OCI-LY3 (cell line): ENCODE results near the gene SMAD5.

Experiments
- H2AFZ ChIP-seq: fragments of 200-600, 300-600 bp; shearing (Covaris generic); 2 replicates; pipeline ENCODE4 v1.6.0; 2014; ENCODE audit warnings: antibody characterized with exemption, low read depth, low read length
- H3K27ac ChIP-seq: fragments of 200-600, 300-600 bp; sonication (generic); 2 replicates; pipeline ENCODE4 v1.5.1; 2014; ENCODE audit warnings: mild to moderate bottlenecking, low read length, moderate library complexity, mixed read lengths
- H3K27me3 ChIP-seq: fragments of 200-600, 300-600 bp; sonication (generic); 2 replicates; pipeline ENCODE4 v1.6.1; 2014; ENCODE audit warnings: low read depth, low read length, mixed read lengths
- H3K36me3 ChIP-seq: fragments of 200-600, 300-600 bp; sonication (generic); replicated peaks from 2 replicates; pipeline ENCODE3; 2014; ENCODE audit warnings: low read depth, low read length, mixed read lengths
- H3K4me1 ChIP-seq: fragments of 300-600, 200-600 bp; sonication (generic); 2 replicates; pipeline ENCODE4 v1.6.1; 2014; ENCODE audit warnings: low read length, mixed read lengths
- H3K4me2 ChIP-seq: fragments of 200-600, 300-600 bp; sonication (generic); 2 replicates; pipeline ENCODE4 v1.6.1; 2014; ENCODE audit warnings: low read length, mixed read lengths
- H3K4me3 ChIP-seq: fragments of 300-600, 200-600 bp; sonication (generic); 2 replicates; pipeline ENCODE4 v1.5.1; 2014; ENCODE audit warnings: antibody characterized with exemption, mild to moderate bottlenecking, low read length, moderate library complexity
- H3K79me2 ChIP-seq: fragments of 300-600, 200-600 bp; shearing (Covaris generic); 2 replicates; pipeline ENCODE4 v1.6.1; 2014; ENCODE audit warnings: mild to moderate bottlenecking, low read length, mixed read lengths
- H3K9ac ChIP-seq: fragments of 300-600, 200-600 bp; shearing (Covaris generic); 2 replicates; pipeline ENCODE4 v1.6.0; 2014; ENCODE audit warnings: mild to moderate bottlenecking, low read length, moderate library complexity
- H3K9me3 ChIP-seq: fragments of 200-600, 300-600 bp; shearing (Covaris generic); 2 replicates; pipeline ENCODE4 v1.6.1; 2014; ENCODE audit warnings: low read length, mixed read lengths; ENCODE audit not compliant: insufficient read depth
- H4K20me1 ChIP-seq: fragments of 200-600, 300-600 bp; sonication (generic); 2 replicates; pipeline ENCODE4 v1.6.1; 2016; ENCODE audit warnings: low read length, mixed read lengths; ENCODE audit not compliant: insufficient read depth
- EZH2phosphoT487 ChIP-seq: fragments of 200-600 bp; shearing (Covaris generic); IDR thresholded peaks from 2 replicates; pipeline ENCODE4 v1.6.1; 2018; ENCODE audit warnings: antibody characterized with exemption, mixed run types, low read depth
- TF ChIP-seq, protein P1 (sequence below): fragments of 200-600, 300-600 bp; sonication (generic); IDR thresholded peaks from 2 replicates; pipeline ENCODE4 v1.5.1; 2014; ENCODE audit warnings: antibody characterized with exemption, low read length, low read depth

SMAD5 gene

DNA sequence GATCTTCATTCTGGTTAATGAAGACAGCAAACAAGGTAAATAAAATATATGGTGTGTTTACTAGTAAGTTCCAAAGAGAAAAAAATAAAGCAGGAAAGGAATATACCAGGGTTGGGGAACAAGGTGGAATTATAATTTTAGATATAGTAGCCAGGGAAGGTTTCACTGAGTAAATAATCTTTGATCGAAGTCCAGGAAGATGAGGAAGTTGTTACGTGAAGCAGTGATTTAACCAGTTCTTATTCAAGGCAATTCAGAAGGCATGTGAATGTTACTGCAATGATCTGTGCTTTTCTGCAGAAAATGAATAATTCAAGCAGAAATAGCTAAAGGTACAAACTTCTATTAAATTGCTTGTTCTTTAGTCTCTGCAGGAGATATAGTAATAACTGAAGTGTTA is 54.2 kb downstream of the SMAD5 start:
- Histone ChIP-seq H3K9ac (no peak overlapping the region), H3K36me3 (no peaks in the 10 kb centered on the region), H3K4me1 (no peaks in the 10 kb centered on the region), H3K27ac (no peak overlapping the region), H3K27me3 (no peaks in the 10 kb centered on the region), H4K20me1 (no peaks in the 10 kb centered on the region), H3K79me2 (no peaks in the 10 kb centered on the region), H3K9me3 (no peaks in the 10 kb centered on the region), H3K4me3 (no peak overlapping the region), H3K4me2 (no peak overlapping the region), H2AFZ (no peak overlapping the region)
- TF ChIP-seq EZH2phosphoT487, result no peak
- TF ChIP-seq, protein P1, sequence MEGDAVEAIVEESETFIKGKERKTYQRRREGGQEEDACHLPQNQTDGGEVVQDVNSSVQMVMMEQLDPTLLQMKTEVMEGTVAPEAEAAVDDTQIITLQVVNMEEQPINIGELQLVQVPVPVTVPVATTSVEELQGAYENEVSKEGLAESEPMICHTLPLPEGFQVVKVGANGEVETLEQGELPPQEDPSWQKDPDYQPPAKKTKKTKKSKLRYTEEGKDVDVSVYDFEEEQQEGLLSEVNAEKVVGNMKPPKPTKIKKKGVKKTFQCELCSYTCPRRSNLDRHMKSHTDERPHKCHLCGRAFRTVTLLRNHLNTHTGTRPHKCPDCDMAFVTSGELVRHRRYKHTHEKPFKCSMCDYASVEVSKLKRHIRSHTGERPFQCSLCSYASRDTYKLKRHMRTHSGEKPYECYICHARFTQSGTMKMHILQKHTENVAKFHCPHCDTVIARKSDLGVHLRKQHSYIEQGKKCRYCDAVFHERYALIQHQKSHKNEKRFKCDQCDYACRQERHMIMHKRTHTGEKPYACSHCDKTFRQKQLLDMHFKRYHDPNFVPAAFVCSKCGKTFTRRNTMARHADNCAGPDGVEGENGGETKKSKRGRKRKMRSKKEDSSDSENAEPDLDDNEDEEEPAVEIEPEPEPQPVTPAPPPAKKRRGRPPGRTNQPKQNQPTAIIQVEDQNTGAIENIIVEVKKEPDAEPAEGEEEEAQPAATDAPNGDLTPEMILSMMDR, result no peak

DNA sequence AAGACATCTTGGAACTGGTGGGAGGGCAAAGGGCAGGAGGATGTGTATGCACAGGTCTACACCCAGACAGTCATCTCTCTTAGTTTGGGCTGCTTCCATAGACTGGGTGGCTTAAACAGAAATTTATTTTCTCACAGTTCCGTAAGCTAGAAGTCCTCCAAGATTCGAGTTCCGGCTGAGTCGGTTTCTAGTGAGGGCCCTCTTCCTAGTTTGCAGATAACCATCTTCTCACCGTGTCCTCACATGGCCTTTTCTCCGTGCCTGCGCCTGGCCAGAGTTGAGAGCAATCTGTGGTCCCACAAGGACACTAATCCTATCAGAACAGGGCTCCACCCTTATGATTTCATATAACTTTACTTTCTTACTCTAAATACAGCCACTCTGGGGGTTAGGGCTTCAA is 56.2 kb downstream of the SMAD5 start:
- TF ChIP-seq EZH2phosphoT487, result no peak
- TF ChIP-seq, protein P1, result no peak
- Histone ChIP-seq H3K27me3 (no peaks in the 10 kb centered on the region), H3K9ac (no peak overlapping the region), H3K4me2 (no peak overlapping the region), H2AFZ (no peak overlapping the region), H4K20me1 (no peaks in the 10 kb centered on the region), H3K27ac (no peak overlapping the region), H3K4me1 (no peaks in the 10 kb centered on the region), H3K4me3 (no peak overlapping the region), H3K79me2 (no peaks in the 10 kb centered on the region), H3K9me3 (no peaks in the 10 kb centered on the region), H3K36me3 (no peaks in the 10 kb centered on the region)

DNA sequence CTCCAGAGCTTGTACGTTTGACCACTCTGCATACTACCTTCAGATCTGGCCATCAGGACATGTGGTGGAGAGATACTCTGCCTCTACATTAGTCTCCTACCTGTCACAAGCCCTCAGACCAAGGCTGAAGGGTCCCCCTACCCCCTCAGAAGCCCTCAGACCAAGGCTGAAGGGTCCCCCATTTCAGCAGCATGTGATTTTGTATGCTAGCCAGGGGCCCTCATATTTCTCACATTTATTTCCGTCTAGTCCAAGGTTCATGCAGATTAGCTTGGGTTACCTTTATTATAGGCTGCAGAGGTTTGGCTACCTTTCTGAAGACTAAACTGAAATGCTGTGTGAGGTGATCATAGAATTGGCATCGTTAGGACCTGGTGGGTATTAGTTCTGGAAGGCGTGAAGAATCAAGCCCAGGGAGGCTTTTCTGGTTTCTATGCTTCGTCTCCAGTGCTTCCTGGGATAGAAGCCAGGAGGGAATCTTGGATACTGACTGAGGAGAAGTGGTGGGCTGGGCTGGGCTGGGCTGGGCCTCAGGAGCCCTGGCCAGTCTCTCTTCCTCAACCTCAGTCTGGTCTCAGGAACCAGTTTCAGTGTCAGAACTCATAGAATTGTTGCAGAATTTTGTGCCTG is 57.6 kb downstream of the SMAD5 start:
- no peak overlapping the region for H3K27ac ChIP-seq
- no peaks in the 10 kb centered on the region for H3K27me3 ChIP-seq
- no peaks in the 10 kb centered on the region for H3K4me1 ChIP-seq
- TF ChIP-seq EZH2phosphoT487, result no peak
- TF ChIP-seq, protein P1, result no peak
- no peak overlapping the region for H2AFZ ChIP-seq
- no peak overlapping the region for H3K9ac ChIP-seq
- H3K9me3 ChIP-seq, result no peaks in the 10 kb centered on the region
- H3K36me3 ChIP-seq, result no peaks in the 10 kb centered on the region
- H3K4me2 ChIP-seq, result no peak overlapping the region
- no peaks in the 10 kb centered on the region for H4K20me1 ChIP-seq
- no peak overlapping the region for H3K4me3 ChIP-seq
- H3K79me2 ChIP-seq, result no peaks in the 10 kb centered on the region

DNA sequence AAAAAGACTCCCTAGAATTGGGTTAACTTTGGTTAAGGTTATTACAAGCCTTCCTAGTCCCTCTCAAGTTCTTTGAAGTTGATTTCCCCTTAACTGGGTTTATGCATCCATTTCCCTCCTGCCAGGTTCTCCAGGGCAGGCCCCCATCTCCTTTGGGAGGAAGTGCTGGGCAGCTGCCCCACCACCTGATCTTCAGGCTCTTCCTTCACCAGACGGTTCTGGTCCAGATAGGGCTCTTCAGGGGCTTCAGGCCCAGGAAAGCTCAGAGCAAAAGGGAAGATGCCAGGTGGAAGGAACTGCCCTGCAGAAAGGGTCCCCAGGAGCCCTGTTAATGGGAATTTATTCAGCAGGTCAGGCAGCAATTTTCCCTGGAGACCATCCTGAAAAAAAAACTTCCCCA is 58.3 kb downstream of the SMAD5 start:
- no peak overlapping the region for H3K27ac ChIP-seq
- H3K79me2 ChIP-seq, result no peaks in the 10 kb centered on the region
- H3K36me3 ChIP-seq, result no peaks in the 10 kb centered on the region
- no peaks in the 10 kb centered on the region for H4K20me1 ChIP-seq
- no peaks in the 10 kb centered on the region for H3K9me3 ChIP-seq
- H3K27me3 ChIP-seq, result no peaks in the 10 kb centered on the region
- no peak overlapping the region for H3K4me2 ChIP-seq
- no peak overlapping the region for H3K9ac ChIP-seq
- no peak overlapping the region for H2AFZ ChIP-seq
- TF ChIP-seq EZH2phosphoT487, result no peak
- TF ChIP-seq, protein P1, result no peak
- H3K4me1 ChIP-seq, result no peaks in the 10 kb centered on the region
- no peak overlapping the region for H3K4me3 ChIP-seq
